Activated CD8-positive, alpha-beta memory T cell treated with anti-CD3 and anti-CD28 coated beads, Interleukin-2, amount 50 U/mL, for 48 hours (primary cell): ENCODE data around the gene TMEM54.

Experiments
- DNase-seq: peaks from one replicate; pipeline ENCODE4 v3.0.0-alpha.2; 2020

The TMEM54 gene

DNA sequence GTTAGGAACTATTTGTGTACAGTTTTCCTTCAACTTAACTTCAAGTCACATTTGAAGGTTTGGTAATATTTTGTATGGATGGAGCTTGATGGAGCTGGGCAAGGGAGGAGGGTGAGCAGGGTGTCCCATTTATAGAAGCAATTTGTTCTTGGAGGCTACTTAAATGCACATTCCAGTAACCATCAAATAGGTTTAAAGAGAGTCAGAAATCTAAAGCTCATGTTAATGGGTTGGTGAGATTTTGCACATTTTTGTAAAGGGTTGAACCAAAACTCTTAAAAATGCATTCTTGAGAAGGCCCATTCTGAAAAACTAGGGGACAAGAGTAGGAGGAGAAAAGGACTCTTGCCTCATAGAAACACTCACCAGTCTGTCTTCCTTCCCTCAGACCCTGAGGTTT is 40.6 kb downstream of the TMEM54 start:
- no peak for DNase-seq

DNA sequence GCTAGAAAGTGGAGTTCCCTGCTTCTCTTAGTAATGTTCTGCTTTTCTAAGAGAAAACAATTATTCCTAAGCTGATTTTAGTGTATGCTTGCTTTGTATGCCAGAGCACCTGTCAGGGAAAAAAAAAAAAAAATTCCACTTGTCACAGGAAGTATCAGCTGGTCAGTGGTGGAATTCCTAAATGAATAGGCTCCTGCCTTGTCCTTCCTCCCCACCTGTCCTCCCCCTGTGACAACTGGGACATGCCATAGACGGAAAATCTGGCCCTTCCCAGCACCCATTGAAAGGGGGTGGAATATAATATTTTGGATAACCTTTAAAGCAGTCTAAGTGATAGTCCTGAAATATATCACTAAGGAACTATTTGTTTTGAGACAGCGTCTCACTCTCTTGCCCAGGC is 41.3 kb downstream of the TMEM54 start:
- no peak for DNase-seq

GRCh38 chr1:32858791-32859190 is 42.4 kb downstream of the TMEM54 start:
- no peak for DNase-seq

- DNase-seq = no peak
Observed at GRCh38 chr1:32858136-32858535, 43.1 kb downstream of the TMEM54 start.

DNA sequence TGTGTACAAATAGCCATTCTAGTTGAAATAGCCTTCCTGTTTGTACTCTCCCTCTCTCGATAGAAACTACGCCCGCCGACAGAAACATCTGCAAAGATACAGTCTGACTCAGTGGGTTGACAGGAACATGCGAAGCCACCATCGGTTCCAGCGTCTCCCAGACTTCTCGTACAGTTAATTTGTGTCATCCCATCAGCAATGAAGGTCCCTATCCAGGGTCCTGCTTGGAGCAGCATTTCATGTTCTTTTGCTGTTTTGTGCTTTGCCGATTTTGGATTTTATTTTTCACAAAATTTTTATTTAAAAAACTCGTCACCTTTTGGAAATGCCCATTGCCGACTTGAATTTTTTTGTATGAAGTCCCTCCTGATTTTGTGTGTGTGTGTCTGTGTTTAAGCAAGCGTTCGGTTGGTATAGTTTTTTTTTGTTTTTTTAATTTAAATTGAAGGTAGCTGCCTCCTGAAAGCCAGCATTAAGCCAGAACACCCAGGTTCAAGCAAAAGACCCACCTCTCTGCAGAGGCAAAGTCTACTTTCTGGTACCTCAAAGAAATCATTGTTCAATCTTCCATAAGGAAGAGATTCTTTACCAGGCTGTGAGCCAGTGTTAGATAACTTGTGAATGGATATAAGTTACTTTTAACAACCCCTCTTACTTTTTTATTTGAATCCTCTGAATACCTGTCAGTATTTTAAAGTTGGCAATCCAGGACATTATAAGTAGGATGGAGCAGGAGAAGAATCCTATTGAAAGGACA is 45.1 kb downstream of the TMEM54 start:
- no peak for DNase-seq

DNA sequence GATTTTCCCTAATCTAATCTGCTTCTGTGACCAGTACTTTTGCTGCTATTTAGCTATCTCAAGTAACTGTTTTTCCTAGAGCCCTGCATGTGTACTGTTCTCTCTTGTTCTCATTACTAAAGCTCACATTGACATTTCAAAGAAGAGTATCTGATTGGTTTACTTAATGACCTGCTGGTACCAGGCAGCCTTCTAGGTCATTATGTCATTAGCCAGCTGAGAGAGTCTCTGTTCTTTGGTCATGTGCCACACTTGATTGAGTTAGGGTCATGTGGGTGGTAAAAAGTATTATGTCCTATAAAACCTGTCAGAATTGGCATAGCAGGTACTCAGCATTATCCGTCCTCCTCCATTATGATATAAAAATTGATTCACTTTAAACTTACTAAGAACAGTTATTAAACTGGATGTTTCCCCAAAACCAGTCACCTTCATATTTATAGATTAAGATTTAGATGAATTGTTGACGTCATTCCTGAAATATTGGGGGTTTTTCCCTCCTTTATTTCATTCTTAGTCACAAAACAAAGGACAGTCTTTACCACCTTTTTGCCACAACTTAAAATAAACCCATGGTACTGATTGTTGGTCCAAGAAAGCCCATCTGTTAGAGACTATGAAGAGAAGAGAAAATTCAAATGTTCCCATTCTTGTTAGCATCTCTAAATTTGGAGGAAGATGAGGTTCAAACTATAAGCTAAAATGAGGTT is 52.7 kb downstream of the TMEM54 start:
- DNase-seq = no peak
